Ureter (tissue), 1 donor: ENCODE results near the gene TNS1. TPM values are rescaled to one million over a fixed set of nuclear protein-coding genes. Genes with fewer than 3 reads are reported as not detected.
A peak's percentile ranks its signal among the peaks of the same experiment; 100 is the strongest.
"Not testable (repeated sequence)": the region's sequence is repeated elsewhere in the genome, so short reads cannot be mapped to it uniquely, and the experiment has no call there.

Experiments
- DNase-seq: peaks from one replicate; pipeline ENCODE4 v3.0.0-alpha.2; 2020; ENCODE audit warnings: low spot score
- total RNA-seq: library from RNA; stranded (reverse); gene quantifications from one replicate; pipeline ENCODE4 v1.2.4, GENCODE V29; 2023
- donor health status: DM: yes; HTN: yes; CAD: no.

Gene TNS1
- total RNA-seq, 1 donor from 2014 or later, result 581 TPM

DNA sequence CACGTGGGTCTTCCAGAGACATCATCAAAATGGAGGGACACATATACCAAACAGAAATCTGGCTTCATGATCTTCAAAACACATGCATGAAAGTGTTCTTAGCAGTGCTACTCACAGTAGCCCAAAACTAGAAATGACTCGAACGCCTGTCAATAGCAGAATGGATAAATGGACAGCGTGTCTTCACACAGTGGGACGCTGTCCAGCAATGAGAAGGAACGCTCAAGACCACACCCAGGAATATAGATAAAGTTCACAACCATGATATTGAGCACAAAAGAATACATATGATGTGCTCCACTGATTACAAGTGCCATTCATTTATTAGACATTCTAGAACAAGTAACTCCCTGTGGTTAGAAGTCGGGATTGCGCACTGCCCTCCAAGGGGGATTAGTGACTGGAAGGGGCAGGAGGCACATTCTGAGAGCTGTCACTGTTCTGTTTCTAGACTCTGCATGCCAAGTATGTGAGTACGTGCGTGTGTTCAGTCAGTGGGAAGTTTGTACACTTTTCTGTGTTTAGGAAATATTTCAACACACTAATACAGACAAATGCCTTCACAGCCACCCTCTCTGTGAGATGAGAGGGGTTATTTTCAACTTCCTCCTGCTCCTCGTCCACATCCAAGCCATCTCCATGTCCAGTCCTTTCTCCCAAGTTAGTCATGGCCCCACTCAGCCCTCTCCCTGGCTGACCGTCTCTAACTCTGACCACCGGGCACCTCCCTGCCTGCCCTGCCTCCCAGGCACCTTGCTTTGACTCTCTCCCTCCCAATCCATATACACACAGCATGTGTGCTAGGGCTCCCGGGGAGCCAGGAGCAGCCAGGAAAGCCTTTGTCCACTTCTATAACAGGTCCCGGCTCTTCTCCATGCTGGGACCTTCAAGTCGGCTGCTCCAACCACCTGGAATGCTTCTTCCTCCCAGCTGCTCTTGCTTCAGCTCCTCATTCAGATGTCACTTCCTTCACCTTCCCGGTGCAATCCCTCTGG is 26.9 kb upstream of the TNS1 start:
- peak; percentile 39 for DNase-seq

- DNase-seq, result peak; percentile 53
Measured at GRCh38 chr2:218028562-218029348, 26.0 kb upstream of the TNS1 start.

GRCh38 chr2:218028189-218028495 is 25.3 kb upstream of the TNS1 start:
- DNase-seq, result peak; percentile 29

DNA sequence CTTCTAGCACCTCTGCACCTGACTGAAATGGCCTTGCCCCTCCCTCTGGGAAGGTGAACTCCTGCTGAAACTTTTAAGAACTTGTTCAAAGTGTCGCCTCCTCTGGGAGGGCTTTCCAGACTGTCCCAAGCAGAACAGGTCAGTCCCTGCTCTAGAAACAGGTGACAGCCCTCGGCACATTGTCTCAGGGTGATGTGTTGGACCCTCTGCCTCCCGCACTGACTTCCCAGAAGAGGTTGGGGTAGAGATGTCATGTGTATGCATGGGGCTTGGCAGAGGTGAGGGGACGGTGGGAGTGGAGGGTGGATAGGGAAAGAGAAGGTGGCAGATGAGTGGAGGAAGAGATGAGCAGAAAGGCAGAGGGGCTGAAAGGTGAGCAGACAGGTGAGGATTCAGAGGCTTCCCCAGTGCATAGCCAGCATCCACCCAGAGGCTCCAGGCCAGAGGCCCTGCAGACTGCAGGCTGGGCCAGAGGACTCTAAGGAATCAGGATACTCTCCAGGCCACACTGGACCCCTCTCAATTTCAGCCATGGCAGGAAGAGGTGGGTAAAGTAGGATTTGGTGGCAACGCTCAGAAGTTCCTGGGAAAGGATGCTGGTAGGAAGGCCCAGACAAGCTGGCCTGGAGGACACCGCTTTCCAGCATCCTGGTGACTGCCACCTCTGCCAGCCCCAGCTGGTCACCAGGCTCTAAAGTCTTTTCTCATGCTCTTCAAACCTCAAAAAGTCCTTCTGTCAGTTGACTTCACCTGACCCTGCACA is 24.8 kb upstream of the TNS1 start:
- DNase-seq, result peak; percentile 36

- DNase-seq, result peak; percentile 40
Measured at GRCh38 chr2:218026676-218027425, 24.1 kb upstream of the TNS1 start.

DNA sequence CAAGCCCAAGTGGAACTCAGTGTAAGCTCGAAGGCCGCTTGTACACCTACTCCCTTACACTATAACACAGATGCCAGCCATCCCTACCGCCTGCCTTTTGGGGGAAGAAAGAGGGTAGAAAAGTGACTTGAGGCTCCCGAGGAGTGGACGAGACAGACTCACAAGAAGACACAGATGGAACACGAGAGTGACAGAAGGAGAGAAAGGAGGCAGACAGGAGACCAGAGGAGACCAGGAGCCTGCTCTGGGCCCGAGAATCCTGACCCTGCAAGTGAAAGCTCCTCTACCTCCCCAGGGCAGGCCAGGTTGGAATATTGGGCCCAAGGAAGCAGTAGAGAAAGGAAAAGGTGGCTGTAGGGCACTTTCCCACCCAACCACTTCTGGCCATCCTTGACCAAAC is 23.4 kb upstream of the TNS1 start:
- DNase-seq, result peak; percentile 13

- peak; percentile 12 for DNase-seq
Measured at GRCh38 chr2:218024871-218025270, 22.1 kb upstream of the TNS1 start.

DNA sequence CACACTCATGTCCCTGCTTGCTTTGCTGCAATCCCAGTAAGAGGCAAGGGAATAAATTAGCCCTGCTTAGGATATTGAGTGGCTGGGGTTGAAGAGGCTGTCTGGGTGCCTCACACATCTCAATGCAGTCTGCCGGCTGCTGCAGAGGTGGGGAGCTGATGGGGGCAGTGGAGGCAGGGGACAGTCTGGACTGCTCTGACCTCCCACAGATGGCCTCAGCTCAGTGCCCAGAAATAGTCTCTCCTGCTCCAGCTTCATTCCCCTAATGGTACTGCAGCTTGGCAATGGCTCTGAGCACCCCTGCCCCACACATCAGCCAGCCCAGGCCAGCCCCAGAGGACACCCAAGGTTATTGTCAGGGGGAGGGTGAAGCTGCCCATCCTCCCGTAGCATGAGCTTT is 21.5 kb upstream of the TNS1 start:
- peak; percentile 24 for DNase-seq

GRCh38 chr2:218023636-218024035 is 20.8 kb upstream of the TNS1 start:
- peak; percentile 36 for DNase-seq

- DNase-seq, result no peak
Measured at GRCh38 chr2:218022851-218023530, 20.2 kb upstream of the TNS1 start.

DNA sequence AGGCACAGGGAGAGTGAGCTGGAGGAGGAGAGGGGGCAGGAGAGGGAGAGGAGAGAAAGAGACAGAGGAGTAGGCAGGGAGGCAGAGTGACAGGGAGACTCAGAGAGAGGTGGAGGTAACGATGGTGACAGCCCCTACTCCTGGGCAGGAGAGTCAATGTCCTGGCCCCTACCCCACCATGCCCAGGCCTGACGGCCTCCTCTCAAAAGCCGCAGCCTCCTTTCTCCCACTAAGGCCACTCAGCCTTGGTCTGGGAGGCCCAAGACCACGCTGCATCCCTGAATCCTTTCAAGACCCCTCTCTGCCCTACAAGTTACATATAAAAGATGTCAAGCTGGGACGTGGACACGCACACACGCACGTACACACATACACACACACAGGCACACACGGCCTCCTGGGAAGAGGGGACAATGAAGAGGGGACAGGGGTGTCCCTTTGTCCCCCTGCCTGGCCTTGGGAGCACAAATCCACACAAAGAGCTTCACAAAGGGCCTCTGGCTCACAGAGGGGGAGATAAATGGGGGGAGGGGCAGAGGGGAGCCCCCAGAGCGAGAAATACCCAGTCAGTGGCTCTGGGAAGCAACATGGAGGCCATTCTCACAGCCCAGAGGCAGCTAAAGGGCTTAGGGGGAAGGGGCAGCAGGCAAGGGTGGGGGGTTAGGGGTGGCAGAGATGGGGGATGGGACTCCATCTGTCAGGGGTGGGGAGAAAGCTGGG is 19.5 kb upstream of the TNS1 start:
- DNase-seq, result no peak

DNA sequence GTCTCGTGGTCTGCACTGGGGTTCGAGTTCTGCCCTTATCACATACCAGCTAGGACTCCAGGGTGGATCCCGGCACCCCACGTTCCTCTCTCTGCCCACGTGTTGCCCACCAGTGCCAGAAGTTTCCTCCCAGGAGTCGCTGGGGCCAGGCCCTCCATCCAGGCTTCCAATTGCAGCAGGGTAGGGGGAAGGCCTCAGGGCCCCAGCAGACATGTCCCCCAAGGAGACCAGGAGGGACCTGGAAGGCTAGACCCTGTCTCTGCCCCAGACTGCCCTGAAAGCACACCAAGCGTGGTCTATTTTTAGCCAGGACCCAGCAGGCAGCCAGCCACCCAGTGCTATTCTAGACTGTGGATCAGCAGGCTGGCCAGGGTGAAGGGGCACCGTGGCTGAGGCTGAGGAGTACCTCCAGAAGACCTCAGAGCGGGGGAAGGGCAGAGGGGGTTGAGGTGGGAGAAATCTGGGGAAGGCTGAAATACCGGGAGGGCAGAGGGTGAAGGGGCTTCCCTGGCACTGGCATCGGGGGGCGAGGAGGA is 18.8 kb upstream of the TNS1 start:
- DNase-seq, result no peak

DNA sequence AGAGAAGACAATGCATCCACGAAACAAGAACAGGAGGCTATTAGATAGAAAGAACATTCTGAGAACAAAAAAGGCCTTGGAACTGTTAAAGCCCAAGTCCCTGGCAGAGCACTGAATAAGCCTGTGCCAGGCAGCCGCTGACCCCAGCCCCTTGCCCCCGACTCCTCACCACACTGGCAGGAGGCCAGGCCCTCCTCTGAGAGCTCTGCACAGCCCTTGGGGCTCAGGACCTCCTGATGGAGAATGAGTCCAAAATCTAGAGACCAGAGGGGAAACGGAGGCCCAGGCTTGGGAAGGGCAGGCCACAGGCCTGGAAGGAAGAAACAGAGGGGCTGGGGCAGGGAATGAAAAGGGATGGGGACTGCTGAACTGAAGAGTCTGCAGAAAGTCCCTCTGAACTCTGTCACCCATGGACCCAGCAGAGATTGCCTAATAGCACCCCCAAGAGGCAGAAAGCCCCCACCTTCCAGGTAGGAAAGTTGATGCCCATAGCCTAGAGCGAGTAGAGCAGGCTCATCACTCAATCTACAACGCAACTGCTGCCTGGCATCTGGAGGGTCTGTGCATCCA is 18.3 kb upstream of the TNS1 start:
- no peak for DNase-seq

DNA sequence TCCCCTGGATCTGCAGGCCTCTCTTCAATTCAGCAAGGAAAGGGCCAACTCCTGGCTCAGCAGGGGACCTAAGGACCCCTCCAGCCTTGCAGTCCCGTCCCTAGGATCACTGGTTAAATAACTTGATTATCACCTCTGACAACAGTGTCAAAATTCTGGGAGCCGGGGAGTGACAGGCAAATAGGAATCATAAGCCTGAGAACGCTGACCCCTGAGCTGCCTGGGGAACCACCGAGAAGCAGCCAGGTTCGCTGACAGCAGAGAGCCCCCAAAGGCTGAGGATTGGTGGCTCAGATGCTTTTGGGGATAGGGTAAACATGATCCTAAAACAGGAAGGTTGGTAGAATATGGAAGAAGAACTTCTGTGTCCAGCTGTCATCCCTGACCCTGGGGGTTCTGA is 17.5 kb upstream of the TNS1 start:
- DNase-seq, result no peak

DNA sequence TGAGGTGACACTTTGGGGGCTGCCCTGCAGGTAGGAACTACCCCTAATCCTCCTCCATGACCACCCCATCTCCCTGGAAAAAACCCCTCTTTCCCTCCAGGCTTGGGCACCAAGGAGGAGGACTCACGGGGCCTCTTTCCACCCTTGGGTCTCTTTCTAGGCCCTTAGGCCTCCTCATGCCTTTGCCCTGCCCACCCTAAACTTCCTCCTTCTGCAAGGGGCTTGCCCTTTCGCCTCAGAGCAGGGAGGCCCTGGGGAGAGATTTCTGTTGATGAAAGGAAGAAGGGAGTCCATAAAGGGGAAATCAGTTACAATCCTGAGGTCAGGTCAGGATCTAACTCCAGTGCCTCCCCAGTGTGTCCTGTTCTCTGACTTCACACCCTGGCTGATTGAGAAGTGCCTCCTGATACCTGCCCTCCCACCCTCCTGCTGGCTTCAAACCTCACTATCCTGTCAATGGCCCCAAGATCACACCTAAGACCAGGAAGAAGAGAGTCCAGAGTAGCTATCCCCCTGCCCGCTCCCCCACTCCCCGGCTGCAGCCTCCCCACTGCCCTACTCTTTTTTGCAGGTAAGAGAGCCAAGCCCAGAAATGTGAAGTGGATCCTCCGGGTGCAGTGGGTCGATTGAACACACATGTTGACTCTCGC is 16.7 kb upstream of the TNS1 start:
- DNase-seq, result no peak

- not testable (repeated sequence) for DNase-seq
Measured at GRCh38 chr2:218018842-218019125, 16.0 kb upstream of the TNS1 start.

DNA sequence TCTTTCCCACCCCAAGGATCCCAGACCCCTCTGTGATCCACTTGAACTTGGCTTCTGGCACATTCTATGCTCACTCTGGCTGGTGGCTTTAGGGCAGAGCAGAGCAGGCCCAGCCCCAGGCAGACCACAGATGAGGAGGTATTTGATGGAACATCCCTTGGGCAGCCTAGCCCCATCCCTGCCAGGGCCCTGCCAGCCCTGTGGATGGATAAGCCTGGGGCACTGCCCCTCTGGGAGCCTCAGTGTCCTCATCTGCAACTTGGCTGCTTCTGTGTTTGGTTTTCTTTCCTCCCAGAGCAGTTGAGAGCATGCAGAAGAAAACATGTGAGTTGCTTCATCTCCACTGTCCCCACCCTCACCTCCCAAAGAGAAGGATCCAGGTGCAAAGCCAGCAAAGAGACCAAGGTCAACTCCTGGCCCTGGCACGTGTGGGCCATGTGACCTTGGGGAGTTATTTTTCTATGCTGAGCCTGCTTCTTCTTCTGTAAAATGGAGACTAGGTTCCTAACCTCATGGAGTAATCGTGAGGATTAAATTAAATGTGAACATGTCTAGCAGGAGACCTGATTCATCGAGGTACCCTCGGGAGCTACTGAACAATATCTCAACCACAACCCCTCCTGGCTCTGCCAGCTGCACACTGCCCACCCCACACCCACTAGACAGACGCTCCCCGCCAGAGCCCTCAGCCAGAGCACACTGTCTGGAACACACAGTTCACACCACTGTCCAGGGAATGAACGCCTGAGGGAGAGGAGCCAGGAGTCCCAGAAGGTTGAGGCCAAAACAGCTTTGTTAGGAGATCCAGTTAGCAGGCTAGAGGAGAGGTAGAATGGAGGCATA is 14.6 kb upstream of the TNS1 start:
- no peak for DNase-seq

DNA sequence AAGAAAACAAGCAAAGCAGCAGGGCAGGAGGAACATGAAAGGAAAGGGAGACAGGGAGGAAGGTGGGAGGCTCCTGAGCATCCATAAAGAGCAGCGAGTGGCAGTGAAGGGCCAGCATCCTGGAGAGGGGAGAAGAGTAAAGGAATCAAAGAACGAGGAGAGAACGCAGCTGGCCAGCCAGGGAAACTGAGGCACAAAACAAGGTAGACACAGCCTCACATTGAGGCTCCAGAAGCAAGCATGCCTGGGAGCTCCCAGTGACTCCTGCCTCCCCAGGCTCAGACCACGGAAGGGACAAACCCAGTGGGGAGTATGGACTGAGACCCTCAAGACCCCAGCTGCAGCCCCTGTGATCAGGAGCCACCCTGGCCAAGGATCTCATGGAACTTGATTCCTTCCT is 14.0 kb upstream of the TNS1 start:
- DNase-seq, result no peak
